Measurements from ENCODE around the gene CACNB4.
A peak's percentile ranks its signal among the peaks of the same experiment; 100 is the strongest.

CACNB4 gene

GRCh38 chr2:152088006-152088405 lies 10.8 kb downstream of the CACNB4 start:
- no peaks in the 10 kb centered on the region for H3K36me3 ChIP-seq
- peaks cover 26 to 29% of the 10 kb centered on the region in 2 experiments for H3K4me1 ChIP-seq (ENCODE audit: control insufficient read depth in 1 of 2, insufficient read depth in 1 of 2, low read depth in 1 of 2, low read length in 1 of 2)
- no peak for TF ChIP-seq CTCF (IDR thresholded peaks at IDR 0.05)
- H3K9me3 ChIP-seq: no peaks in the 10 kb centered on the region
- no peak overlapping the region for H3K4me3 ChIP-seq (ENCODE audit: low read depth in 1 of 2, low read length in 1 of 2)
- H3K27ac ChIP-seq: peak overlapping the region; percentile 58
- H3K27me3 ChIP-seq: no peaks in the 10 kb centered on the region

- H3K27me3 ChIP-seq: no peaks in the 10 kb centered on the region
- no peak for TF ChIP-seq CTCF (IDR thresholded peaks at IDR 0.05)
Measured at GRCh38 chr2:152086231-152086630, 12.6 kb downstream of the CACNB4 start.

GRCh38 chr2:152084076-152084475 lies 14.8 kb downstream of the CACNB4 start:
- no peak for TF ChIP-seq CTCF (IDR thresholded peaks at IDR 0.05)
- H3K27me3 ChIP-seq: no peaks in the 10 kb centered on the region
- peaks cover 13% of the 10 kb centered on the region in 2 experiments for H3K4me1 ChIP-seq (ENCODE audit: control insufficient read depth in 1 of 2, insufficient read depth in 1 of 2, low read depth in 1 of 2, low read length in 1 of 2)

More at GRCh38 chr2:152086231-152086630, 12.6 kb downstream of the CACNB4 start:
- no peak overlapping the region for H3K27ac ChIP-seq
- no peaks in the 10 kb centered on the region for H3K36me3 ChIP-seq
- H3K9me3 ChIP-seq: no peaks in the 10 kb centered on the region
- H3K4me1 ChIP-seq (ENCODE audit: control insufficient read depth in 1 of 2, insufficient read depth in 1 of 2, low read depth in 1 of 2, low read length in 1 of 2): peaks cover 26 to 29% of the 10 kb centered on the region in 2 experiments
- H3K4me3 ChIP-seq (ENCODE audit: low read depth in 1 of 2, low read length in 1 of 2): no peak overlapping the region

GRCh38 chr2:152083202-152083875 lies 15.5 kb downstream of the CACNB4 start:
- H3K27ac ChIP-seq: no peak overlapping the region
- H3K4me3 ChIP-seq (ENCODE audit: low read depth in 1 of 2, low read length in 1 of 2): no peak overlapping the region
- H3K27me3 ChIP-seq: no peaks in the 10 kb centered on the region
- H3K36me3 ChIP-seq: no peaks in the 10 kb centered on the region
- H3K4me1 ChIP-seq (ENCODE audit: control insufficient read depth in 1 of 2, insufficient read depth in 1 of 2, low read depth in 1 of 2, low read length in 1 of 2): peaks cover 6% of the 10 kb centered on the region in 2 experiments
- H3K9me3 ChIP-seq: no peaks in the 10 kb centered on the region
- TF ChIP-seq CTCF (IDR thresholded peaks at IDR 0.05): no peak

More at GRCh38 chr2:152084076-152084475, 14.8 kb downstream of the CACNB4 start:
- Histone ChIP-seq H3K27ac (no peak overlapping the region), H3K4me3 (ENCODE audit: low read depth in 1 of 2, low read length in 1 of 2) (no peak overlapping the region), H3K9me3 (no peaks in the 10 kb centered on the region), H3K36me3 (no peaks in the 10 kb centered on the region)

GRCh38 chr2:152078662-152079061 lies 20.2 kb downstream of the CACNB4 start:
- no peak overlapping the region for H3K4me3 ChIP-seq (ENCODE audit: low read depth in 1 of 2, low read length in 1 of 2)

More at GRCh38 chr2:152078662-152079061, 20.2 kb downstream of the CACNB4 start:
- TF ChIP-seq CTCF (IDR thresholded peaks at IDR 0.05): no peak
- Histone ChIP-seq H3K9me3 (no peaks in the 10 kb centered on the region), H3K4me1 (ENCODE audit: control insufficient read depth in 1 of 2, insufficient read depth in 1 of 2, low read depth in 1 of 2, low read length in 1 of 2) (no peaks in the 10 kb centered on the region), H3K27ac (no peak overlapping the region), H3K36me3 (no peaks in the 10 kb centered on the region), H3K27me3 (no peaks in the 10 kb centered on the region)

Measured in neutrophil (primary cell).